ENCODE results near the gene P2RX3.

- TF ChIP-seq CTCF (IDR thresholded peaks at IDR 0.05) = no peak
- no peak for TF ChIP-seq POLR2AphosphoS5 (IDR thresholded peaks at IDR 0.05; ENCODE audit: insufficient read depth in 1 of 2, low read depth in 1 of 2)
- no peak for TF ChIP-seq POLR2A (IDR thresholded peaks at IDR 0.05)
Observed at GRCh38 chr11:57373146-57373545, 35.0 kb downstream of the P2RX3 start.
